ENCODE measurements around the gene FMNL2. TPM values are rescaled to one million over a fixed set of nuclear protein-coding genes. Genes with fewer than 3 reads are reported as not detected.

FMNL2 gene
- total RNA-seq, 1 donor, result 24.2 TPM

DNA sequence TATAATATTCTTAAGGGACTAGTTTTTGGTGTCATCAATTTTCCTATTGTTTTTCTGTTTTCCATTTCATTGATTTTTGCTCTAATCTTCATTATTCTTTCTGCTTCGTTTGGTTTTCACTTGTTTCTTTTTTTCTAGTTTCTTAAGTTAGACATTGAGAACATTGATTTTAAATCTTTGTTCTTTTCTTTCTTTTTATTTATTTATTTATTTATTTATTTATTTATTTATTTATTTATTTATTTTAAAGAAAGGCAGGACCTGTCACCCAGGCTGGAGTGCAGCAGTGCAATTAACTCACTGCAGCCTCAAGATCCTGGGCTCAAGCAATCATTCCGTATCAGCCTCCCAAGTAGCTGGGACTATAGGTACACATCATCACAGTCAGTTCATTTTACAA lies 7.0 kb upstream of the FMNL2 start:
- H3K4me3 ChIP-seq (ENCODE audit: insufficient read depth, low read length), result no peak overlapping the region
- H3K4me1 ChIP-seq (ENCODE audit: insufficient read depth, low read length), result no peaks in the 10 kb centered on the region
- no peak for DNase-seq (ENCODE audit: insufficient read length, low spot score, missing footprints)
- H3K9me3 ChIP-seq (ENCODE audit: low read depth, low read length), result no peaks in the 10 kb centered on the region
- H3K4me2 ChIP-seq (ENCODE audit: insufficient read depth, low read length), result no peak overlapping the region
- H4K20me1 ChIP-seq (ENCODE audit: insufficient read depth, low read length), result no peaks in the 10 kb centered on the region
- no peaks in the 10 kb centered on the region for H3K36me3 ChIP-seq (ENCODE audit: insufficient read depth, low read length)
- H2AFZ ChIP-seq (ENCODE audit: low read length), result no peak overlapping the region
- no peak overlapping the region for H3K27ac ChIP-seq (ENCODE audit: low read depth, low read length)
- H3K27me3 ChIP-seq (ENCODE audit: insufficient read depth, low read length), result no peaks in the 10 kb centered on the region
- TF ChIP-seq CTCF (IDR thresholded peaks at IDR 0.05; ENCODE audit: extremely low read depth, low read depth, low read length), result no peak
- no peaks in the 10 kb centered on the region for H3K79me2 ChIP-seq (ENCODE audit: insufficient read depth, low read length)

GRCh38 chr2:152330235-152330866 lies 4.6 kb upstream of the FMNL2 start:
- Histone ChIP-seq H3K9me3 (ENCODE audit: low read depth, low read length) (no peaks in the 10 kb centered on the region), H4K20me1 (ENCODE audit: insufficient read depth, low read length) (no peaks in the 10 kb centered on the region), H2AFZ (ENCODE audit: low read length) (no peak overlapping the region), H3K4me3 (ENCODE audit: insufficient read depth, low read length) (no peak overlapping the region), H3K4me1 (ENCODE audit: insufficient read depth, low read length) (peaks cover 5% of the 10 kb centered on the region), H3K36me3 (ENCODE audit: insufficient read depth, low read length) (no peaks in the 10 kb centered on the region), H3K4me2 (ENCODE audit: insufficient read depth, low read length) (no peak overlapping the region), H3K79me2 (ENCODE audit: insufficient read depth, low read length) (peaks cover under 1% of the 10 kb centered on the region), H3K27me3 (ENCODE audit: insufficient read depth, low read length) (no peaks in the 10 kb centered on the region), H3K27ac (ENCODE audit: low read depth, low read length) (no peak overlapping the region)
- no peak for TF ChIP-seq CTCF (IDR thresholded peaks at IDR 0.05; ENCODE audit: extremely low read depth, low read depth, low read length)
- DNase-seq (ENCODE audit: insufficient read length, low spot score, missing footprints), result no peak

DNA sequence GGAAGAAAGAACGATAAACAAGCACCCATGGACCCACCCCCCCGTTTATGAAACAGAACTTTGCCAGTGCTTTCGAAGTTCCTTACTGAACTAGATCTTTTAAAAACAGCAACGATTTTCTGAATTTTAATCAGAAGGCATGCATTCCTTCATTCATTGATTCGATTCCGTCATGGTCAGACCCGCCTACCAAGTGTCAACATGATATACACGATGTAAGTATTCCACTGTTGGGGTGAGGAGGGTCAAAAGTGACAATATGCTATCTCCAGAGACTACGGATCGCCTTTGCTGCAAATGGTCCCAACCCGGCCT lies 316 bp upstream of the FMNL2 start:
- Histone ChIP-seq H4K20me1 (ENCODE audit: insufficient read depth, low read length) (no peaks in the 10 kb centered on the region), H3K9me3 (ENCODE audit: low read depth, low read length) (no peaks in the 10 kb centered on the region), H3K27ac (ENCODE audit: low read depth, low read length) (no peak overlapping the region), H3K4me3 (ENCODE audit: insufficient read depth, low read length) (peak overlapping the region; percentile 88), H3K79me2 (ENCODE audit: insufficient read depth, low read length) (peaks cover 43% of the 10 kb centered on the region), H3K27me3 (ENCODE audit: insufficient read depth, low read length) (no peaks in the 10 kb centered on the region), H3K4me1 (ENCODE audit: insufficient read depth, low read length) (peaks cover 13% of the 10 kb centered on the region), H2AFZ (ENCODE audit: low read length) (peak overlapping the region; percentile 99), H3K36me3 (ENCODE audit: insufficient read depth, low read length) (no peaks in the 10 kb centered on the region), H3K4me2 (ENCODE audit: insufficient read depth, low read length) (peak overlapping the region; percentile 99)
- DNase-seq (ENCODE audit: insufficient read length, low spot score, missing footprints), result no peak
- TF ChIP-seq CTCF (IDR thresholded peaks at IDR 0.05; ENCODE audit: extremely low read depth, low read depth, low read length), result no peak

GRCh38 chr2:152335726-152336118 lies 748 bp downstream of the FMNL2 start:
- Histone ChIP-seq H3K27ac (ENCODE audit: low read depth, low read length) (peak overlapping the region; percentile 59), H2AFZ (ENCODE audit: low read length) (peak overlapping the region; percentile 99)
- no peak for TF ChIP-seq CTCF (IDR thresholded peaks at IDR 0.05; ENCODE audit: extremely low read depth, low read depth, low read length)

More at GRCh38 chr2:152335726-152336118, 748 bp downstream of the FMNL2 start:
- peaks cover 13% of the 10 kb centered on the region for H3K4me1 ChIP-seq (ENCODE audit: insufficient read depth, low read length)
- H3K36me3 ChIP-seq (ENCODE audit: insufficient read depth, low read length), result no peaks in the 10 kb centered on the region
- H3K79me2 ChIP-seq (ENCODE audit: insufficient read depth, low read length), result peaks cover 52% of the 10 kb centered on the region
- peak; percentile 82 for DNase-seq (ENCODE audit: insufficient read length, low spot score, missing footprints)
- H3K4me3 ChIP-seq (ENCODE audit: insufficient read depth, low read length), result peak overlapping the region; percentile 88
- H3K4me2 ChIP-seq (ENCODE audit: insufficient read depth, low read length), result peak overlapping the region; percentile 99
- peaks cover 3% of the 10 kb centered on the region for H4K20me1 ChIP-seq (ENCODE audit: insufficient read depth, low read length)
- no peaks in the 10 kb centered on the region for H3K9me3 ChIP-seq (ENCODE audit: low read depth, low read length)
- H3K27me3 ChIP-seq (ENCODE audit: insufficient read depth, low read length), result no peaks in the 10 kb centered on the region

Measured in osteoblast (primary cell).